GM18519 (cell line): ENCODE results near the gene MACROD2.
"Not testable (repeated sequence)": the region's sequence is repeated elsewhere in the genome, so short reads cannot be mapped to it uniquely, and the experiment has no call there.

Experiments used
- ATAC-seq: cut with Tn5 transposase; IDR thresholded peaks from one replicate; pipeline ENCODE4 v1.9.1; 2021; ENCODE audit warnings: mild to moderate bottlenecking, moderate library complexity; ENCODE audit not compliant: unreplicated experiment, low FRiP score

The MACROD2 gene

GRCh38 chr20:14918281-14918680 is 923.0 kb downstream of the MACROD2 start:
- ATAC-seq = no peak

GRCh38 chr20:14918976-14919375 is 923.7 kb downstream of the MACROD2 start:
- ATAC-seq = no peak

DNA sequence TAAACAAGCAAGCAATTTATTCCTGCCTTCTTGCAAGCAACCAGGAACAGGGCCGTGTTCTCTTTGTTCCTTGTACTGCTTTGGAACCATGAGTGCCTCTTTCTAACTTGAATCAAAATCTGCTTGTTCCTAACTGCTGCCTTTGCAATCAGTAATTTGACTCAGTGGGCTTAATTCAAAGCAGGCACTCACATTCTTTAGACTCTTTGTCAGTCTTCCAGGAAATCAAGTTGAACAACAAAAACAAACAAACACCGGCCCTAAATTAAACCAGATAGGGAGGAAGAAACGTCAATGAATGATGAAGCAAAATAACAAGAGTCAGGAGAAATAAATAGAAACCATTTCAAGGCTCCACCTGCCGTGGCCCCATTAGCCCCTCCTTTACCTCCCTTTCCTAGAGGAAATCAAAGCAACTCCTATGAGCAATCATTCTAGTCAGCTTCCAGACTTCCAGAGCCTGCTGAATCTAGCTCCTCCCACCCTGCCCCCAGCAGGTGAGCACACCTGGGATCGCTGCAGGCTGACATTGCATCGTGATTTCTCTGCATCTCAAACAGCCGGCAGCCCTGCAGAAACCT is 924.3 kb downstream of the MACROD2 start:
- no peak for ATAC-seq

DNA sequence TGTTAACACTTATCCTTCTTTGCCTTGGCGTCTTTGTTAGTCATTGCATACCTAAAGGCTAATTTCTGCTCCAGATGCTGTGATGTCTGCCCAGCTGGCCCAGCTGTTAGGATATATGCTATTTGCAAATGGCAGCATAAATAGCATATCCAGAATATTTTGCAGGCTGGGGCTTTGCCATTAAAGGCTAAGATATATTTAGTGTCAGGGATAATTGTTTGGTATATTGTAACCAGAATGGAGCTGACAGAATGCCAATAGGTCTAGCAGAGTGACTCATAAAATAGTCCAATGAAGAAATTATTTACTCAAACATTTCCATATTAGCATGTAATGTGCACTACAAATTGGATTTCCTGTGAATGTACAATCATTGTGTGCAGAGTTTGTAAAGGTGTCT is 926.2 kb downstream of the MACROD2 start:
- no peak for ATAC-seq

GRCh38 chr20:14922503-14923267 is 927.4 kb downstream of the MACROD2 start:
- ATAC-seq = no peak

GRCh38 chr20:14924433-14924832 is 929.1 kb downstream of the MACROD2 start:
- no peak for ATAC-seq

GRCh38 chr20:14925300-14925699 is 930.0 kb downstream of the MACROD2 start:
- ATAC-seq = no peak

DNA sequence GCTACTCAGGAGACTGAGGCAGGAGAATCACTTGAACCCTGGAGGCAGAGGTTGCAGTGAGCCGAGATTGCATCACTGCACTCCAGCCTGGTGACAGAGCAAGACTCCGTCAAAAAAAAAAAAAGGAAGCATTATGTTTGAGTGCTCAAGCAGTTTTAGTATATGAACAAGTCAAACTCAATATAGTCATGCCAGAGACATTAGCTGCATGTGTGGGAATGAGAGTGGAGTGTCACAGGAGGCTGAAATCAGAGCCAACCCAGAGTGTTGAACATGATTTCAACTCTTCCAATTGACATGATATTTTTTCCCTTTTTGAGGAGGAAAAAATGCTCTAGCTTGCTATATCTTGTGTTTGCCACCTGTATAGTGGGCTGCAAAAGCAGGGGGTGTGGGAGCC is 931.1 kb downstream of the MACROD2 start:
- ATAC-seq = not testable (repeated sequence)

DNA sequence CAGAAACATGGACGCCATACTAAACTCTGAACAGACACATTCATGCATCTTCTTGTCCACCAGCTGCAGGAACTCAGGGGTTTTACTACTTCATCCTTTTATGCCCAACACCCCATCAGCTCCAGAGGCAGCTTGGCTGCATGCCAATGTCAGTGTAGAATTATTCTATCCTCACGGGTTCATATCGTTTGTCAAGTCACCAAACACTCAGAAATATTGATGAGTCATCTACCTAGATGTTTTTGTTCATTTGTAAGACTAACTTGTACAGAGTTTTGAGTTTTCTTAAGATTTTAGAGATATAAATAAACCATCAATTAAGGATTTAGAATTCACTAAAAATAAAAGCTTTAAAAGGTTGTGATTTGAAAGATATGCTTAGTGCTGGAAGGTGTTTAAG is 932.8 kb downstream of the MACROD2 start:
- no peak for ATAC-seq

DNA sequence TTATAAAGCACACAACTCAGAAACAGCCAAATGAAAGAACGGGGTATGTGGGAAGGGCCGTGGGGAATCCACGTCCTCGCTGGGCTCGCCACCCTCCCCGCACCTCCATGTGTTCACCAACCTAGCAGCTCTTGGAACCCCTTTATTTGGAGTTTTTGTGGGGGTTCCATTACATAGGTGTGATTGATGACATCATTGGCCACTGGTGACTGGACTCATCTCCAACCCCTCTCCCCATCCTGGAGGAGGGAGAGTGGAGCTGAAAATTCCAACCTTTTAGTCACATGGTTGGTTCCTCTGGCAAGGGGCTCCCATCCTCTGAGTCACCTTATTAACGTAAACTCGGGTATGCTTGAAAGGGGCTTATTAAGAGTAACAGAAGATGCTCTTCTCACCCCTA is 934.1 kb downstream of the MACROD2 start:
- ATAC-seq = no peak

DNA sequence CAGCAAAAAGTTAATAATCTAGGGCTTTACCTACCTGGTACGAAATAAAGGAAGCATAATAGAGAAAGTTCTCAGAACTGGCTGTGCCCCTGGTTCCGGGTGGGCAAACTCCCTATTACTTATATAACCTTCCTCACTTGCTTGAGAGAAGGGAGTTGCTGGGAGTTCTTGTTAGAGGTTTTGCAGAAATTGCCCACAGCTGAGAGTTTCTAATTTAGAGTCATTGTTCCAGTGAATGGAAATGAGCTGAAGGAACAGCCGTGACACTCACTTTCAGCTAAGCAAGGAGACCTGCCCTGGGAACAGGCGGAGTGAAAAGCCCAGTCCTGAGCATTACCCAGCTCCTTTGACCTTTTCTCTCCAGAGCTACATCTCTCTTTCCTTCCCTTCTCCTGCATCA is 936.7 kb downstream of the MACROD2 start:
- no peak for ATAC-seq

GRCh38 chr20:14935285-14935684 is 940.0 kb downstream of the MACROD2 start:
- ATAC-seq = no peak

DNA sequence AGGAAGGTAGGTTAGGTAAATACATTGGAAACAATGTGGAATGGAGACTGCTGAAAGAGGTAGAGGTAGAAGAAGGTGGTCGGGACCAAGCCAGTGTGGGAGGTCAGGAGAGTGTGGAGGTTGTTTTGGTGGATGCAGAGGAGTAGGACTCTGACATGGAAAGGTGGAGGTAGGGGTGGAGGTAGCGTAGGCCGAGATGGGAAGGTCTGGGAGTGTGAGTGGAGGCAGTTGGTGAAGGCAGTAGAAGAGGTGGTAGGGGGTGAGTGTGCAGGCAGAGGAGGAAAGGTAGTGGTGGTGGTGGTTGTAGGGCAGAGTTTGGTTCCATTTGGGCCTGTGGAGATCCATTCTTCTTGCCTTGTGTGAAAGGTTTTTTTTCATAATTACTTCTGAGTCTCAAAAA is 941.7 kb downstream of the MACROD2 start:
- ATAC-seq = no peak

DNA sequence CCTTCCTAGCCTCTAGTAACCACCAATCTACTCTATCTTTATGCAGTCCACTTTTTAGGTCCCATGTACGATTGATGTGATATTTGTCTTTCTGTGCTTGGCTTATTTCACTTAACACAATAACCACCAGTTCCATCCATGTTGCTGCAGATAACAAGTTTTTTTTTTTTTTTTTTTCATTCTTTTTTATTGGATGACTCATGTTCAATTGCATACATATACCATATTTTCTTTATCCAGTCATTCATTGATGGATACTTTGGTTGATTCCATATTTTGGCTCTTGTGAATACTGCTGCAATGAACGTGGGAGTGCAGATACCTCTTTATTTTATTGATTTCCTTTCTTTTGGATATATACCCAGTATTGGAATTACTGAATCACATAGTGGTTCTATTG is 942.5 kb downstream of the MACROD2 start:
- ATAC-seq = no peak

- no peak for ATAC-seq
Observed at GRCh38 chr20:14947536-14947935, 952.2 kb downstream of the MACROD2 start.

- ATAC-seq = no peak
Observed at GRCh38 chr20:14947946-14948345, 952.6 kb downstream of the MACROD2 start.

DNA sequence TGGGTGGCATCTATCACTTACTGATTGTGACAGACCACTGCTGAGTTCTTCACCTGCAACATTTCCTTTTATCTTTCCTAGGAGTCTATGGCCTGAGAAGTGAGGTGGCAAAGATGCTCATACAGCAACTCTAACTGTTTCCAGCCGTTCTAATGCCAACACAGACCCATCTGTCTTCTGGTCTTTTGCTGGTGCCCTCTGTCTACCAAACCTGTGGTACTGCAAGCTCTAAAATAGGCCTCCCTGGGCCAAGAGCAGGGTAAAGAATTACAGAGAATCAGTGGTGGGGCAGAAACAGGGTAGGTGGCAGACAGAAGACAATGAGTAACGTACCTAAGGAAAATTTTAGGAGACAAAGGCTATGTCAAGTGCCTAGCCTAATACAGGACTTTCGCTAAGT is 953.1 kb downstream of the MACROD2 start:
- ATAC-seq = no peak

DNA sequence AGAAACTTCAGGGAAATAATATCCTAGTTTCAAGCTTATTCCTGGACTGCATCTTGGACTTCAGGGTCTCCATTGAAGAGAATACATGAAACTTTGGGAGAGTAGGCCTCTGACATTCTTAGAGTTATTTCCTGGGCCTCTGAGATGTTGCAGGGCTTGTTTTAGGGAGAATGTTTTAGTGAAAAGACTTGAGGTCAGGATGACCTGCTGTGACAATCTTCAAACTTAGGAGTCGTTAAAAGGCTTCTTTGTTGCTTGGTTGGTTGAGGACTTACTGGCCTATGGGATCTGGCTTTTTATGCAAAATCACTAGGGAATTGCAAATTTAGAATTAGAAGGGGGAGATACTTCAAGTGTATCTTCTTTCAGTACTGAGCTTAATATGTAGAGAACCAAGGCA is 955.3 kb downstream of the MACROD2 start:
- ATAC-seq = no peak

GRCh38 chr20:14951105-14951504 is 955.8 kb downstream of the MACROD2 start:
- peak; percentile 92 for ATAC-seq

DNA sequence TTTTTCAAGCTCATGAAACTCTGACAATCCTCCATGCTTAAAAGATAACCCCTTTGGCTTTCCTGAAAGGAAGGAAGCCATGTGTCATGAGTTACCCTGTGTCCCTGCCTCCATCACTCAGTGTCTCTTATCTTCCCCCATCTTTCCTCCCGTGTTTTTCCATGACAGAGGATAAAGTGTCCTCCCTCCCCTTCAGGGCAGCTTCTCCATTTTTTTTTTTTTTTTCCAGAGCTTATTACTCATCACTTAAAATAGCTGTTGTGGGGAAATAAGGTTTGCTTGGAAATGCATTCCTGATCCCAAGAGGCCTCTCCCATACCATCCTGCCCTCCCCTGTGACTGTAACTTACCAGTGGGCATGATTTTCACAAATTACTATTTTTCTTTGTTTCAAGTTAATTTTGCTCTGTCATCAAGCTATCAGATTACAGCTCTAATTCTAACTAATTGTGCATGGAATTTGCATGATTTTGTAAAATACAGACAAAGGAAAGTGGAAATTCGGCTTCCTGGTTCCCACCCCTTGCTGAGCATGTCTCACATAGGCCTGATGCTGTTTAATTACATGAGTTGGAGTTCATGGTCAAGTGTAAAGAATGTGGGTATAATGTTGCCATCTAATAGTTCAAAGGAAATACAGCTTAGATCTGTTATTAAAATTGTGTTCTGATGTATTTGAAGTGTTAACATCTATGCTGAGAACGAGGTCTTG is 956.5 kb downstream of the MACROD2 start:
- no peak for ATAC-seq

DNA sequence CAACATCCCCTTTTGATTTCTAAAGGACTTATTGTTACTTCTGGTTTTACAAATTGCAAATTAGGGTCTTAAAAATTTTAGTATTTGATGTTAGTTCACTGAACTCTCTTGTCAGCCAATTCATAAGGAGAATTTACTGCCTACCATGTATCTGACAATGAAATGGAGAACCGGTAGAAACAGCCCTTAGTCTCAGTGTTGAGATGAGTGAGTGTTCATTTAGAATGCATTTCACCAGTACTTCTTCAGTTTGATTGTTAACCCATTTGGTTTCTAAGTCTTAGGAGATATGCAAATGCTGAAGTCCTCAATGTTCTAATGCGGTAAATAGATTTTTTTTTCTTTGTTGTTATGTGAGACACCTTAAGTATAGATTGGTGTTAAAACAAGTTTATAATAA is 958.4 kb downstream of the MACROD2 start:
- no peak for ATAC-seq

DNA sequence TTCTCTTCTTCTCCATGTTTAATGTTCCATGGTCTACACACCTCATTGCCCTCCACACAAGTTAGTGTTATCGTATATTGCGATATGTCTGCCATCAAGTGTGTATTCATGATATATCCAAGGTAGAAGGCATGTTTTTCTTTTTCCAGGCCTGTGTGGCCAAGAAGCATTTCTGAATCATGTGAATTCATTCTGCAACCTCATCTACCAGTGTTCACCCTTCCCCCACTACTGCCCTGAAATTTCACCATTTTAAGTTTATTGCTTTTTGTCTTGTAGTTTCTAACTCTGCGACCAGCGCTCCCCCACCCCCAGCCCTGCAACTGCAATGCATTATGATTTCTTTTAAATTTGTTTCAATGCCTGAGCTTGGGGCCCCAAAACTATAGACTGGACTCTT is 960.1 kb downstream of the MACROD2 start:
- ATAC-seq = no peak
